ENCODE measurements around the gene UBASH3A. TPM values are rescaled to one million over a fixed set of nuclear protein-coding genes. Genes with fewer than 3 reads are reported as not detected.

Gene UBASH3A
- total and polyA plus RNA-seq, 2 donors (not counting 1 experiment from before 2014, with no cell fraction given): 0.12 to 0.33 TPM

- no peak overlapping the region for H3K4me3 ChIP-seq (ENCODE audit: control extremely low read depth in 1 of 5, extremely low read depth in 1 of 5, insufficient read depth in 1 of 5, low read depth in 2 of 5, low read length in 4 of 5)
- CTCF ChIA-PET: interaction anchor here (0.7 to 0.8 kb wide), 2 partner anchors 13 to 65 kb away, joined by 3 read pairs; no protein-coding TSS in a partner anchor
- peak overlapping the region; percentile 29 for H2AFZ ChIP-seq (ENCODE audit: insufficient read depth, low read depth, low read length, poor library complexity, severe bottlenecking)
- H3K4me2 ChIP-seq (replicated peaks; ENCODE audit: low read depth, low read length, poor library complexity, severe bottlenecking): peak overlapping the region; percentile 34
- no peaks in the 10 kb centered on the region for H3K79me2 ChIP-seq (ENCODE audit: control insufficient read depth, insufficient read depth, low read length)
- intact Hi-C loops (cut with micrococcal nuclease): loop anchor here (5.0 kb wide), 2 partner anchors 47 to 67 kb away; partner anchors contain the start of gene TMPRSS3
- POLR2A ChIA-PET: no interaction called here
- ATAC-seq (ENCODE audit: low read depth): no peak
- H3K9ac ChIP-seq (ENCODE audit: low read length): no peak overlapping the region
- peaks cover 0 to 8% (median 0%) of the 10 kb centered on the region in 4 experiments for H3K27me3 ChIP-seq (replicated peaks in 1 of 4; ENCODE audit: control extremely low read depth in 1 of 4, control insufficient read depth in 3 of 4, insufficient read depth in 4 of 4, low read length in 3 of 4)
- Mint-ChIP-seq H3K27me3 (peaks cover 3% of the 10 kb centered on the region), H3K9me3 (ENCODE audit: insufficient read depth) (no peaks in the 10 kb centered on the region), H3K27ac (peak overlapping the region; percentile 86), H3K4me3 (peak overlapping the region; percentile 72), H3K4me1 (peaks cover 79% of the 10 kb centered on the region)
- no peaks in the 10 kb centered on the region for H3K36me3 ChIP-seq (replicated peaks in 1 of 2; ENCODE audit: control extremely low read depth in 1 of 2, control insufficient read depth in 1 of 2, extremely low read depth in 1 of 2, insufficient read depth in 2 of 2, low read length in 1 of 2)
- TF ChIP-seq, protein P1, sequence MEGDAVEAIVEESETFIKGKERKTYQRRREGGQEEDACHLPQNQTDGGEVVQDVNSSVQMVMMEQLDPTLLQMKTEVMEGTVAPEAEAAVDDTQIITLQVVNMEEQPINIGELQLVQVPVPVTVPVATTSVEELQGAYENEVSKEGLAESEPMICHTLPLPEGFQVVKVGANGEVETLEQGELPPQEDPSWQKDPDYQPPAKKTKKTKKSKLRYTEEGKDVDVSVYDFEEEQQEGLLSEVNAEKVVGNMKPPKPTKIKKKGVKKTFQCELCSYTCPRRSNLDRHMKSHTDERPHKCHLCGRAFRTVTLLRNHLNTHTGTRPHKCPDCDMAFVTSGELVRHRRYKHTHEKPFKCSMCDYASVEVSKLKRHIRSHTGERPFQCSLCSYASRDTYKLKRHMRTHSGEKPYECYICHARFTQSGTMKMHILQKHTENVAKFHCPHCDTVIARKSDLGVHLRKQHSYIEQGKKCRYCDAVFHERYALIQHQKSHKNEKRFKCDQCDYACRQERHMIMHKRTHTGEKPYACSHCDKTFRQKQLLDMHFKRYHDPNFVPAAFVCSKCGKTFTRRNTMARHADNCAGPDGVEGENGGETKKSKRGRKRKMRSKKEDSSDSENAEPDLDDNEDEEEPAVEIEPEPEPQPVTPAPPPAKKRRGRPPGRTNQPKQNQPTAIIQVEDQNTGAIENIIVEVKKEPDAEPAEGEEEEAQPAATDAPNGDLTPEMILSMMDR (IDR thresholded peaks at IDR 0.05): no peak
- TF ChIP-seq EZH2 (IDR thresholded peaks at IDR 0.05; ENCODE audit: borderline replicate concordance, insufficient read depth, low read depth, low read length, poor library complexity, severe bottlenecking): no peak
- H4K20me1 ChIP-seq (ENCODE audit: control insufficient read depth, insufficient read depth, low read length, poor library complexity, severe bottlenecking): no peaks in the 10 kb centered on the region
- DNase-seq: peak; percentile 79
- WGBS (ENCODE audit: insufficient coverage): 60% methylated on average over 8 of the region's 17 CpGs
- peaks cover 0 to 5% (median 0%) of the 10 kb centered on the region in 3 donors for H3K9me3 ChIP-seq (ENCODE audit: control extremely low read depth in 1 of 3, control insufficient read depth in 2 of 3, insufficient read depth in 1 of 3, low read length in 2 of 3)
- H3K4me1 ChIP-seq (ENCODE audit: control insufficient read depth in 2 of 2, insufficient read depth in 2 of 2, low read length in 2 of 2): peaks cover 73 to 85% of the 10 kb centered on the region in 2 donors
- peak overlapping the region; percentile 26 to 53 for H3K27ac ChIP-seq (ENCODE audit: low read length in 2 of 2)
Observed at GRCh38 chr21:42463861-42464515, 60.3 kb downstream of the UBASH3A start.

Data from B cell (primary cell).